Measurements from ENCODE around the gene HELB.

HELB gene

GRCh38 chr12:66301944-66302826 is at the start of gene HELB:
TSS of gene HELB (plus strand) at chr12:66302493. CDS start at chr12:66302604, 111 bp downstream.
- DNase-seq (ENCODE audit: low read depth): peak; percentile 95

GRCh38 chr12:66252771-66253170 is 49.5 kb upstream of the HELB start:
- no peak for DNase-seq (ENCODE audit: low read depth)

DNA sequence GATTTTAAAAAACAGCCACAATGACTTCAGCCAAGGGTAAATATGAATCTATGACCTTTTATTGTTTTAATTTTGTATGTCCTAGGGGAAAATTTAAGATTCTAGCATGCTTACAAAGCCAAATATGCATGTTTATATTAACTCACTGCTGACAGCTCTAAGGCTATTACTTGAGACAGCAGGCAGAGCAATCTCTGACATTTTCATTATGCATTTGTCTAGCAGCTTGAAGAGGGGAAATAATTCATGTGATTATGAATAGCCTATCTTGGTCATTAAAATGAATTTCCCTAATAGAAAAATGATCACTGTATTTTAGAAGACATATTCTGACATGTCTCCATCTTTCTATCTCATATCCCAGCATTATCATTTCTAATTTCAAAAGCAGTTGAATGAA is 46.6 kb upstream of the HELB start:
- DNase-seq (ENCODE audit: low read depth): no peak

GRCh38 chr12:66258011-66258410 is 44.3 kb upstream of the HELB start:
- DNase-seq (ENCODE audit: low read depth): no peak

DNA sequence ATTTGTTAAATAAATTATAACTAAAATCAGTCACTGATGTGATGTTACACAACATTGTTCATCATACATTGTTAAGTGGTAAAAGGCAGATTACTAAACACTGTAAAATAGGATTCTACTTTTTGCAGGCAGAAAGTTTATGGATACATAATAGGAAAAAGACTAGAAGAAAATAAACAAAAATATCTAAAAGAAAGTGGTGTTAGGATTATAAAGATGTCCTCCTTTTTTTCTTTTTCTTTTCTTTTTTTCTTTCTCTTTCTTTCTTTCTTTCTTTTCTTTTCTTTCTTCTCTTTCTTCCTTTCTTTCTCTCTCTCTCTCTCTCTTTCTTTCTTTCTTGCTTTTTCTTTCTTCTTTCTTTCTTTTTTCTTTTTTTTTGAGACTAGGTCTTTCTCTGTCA is 39.6 kb upstream of the HELB start:
- no peak for DNase-seq (ENCODE audit: low read depth)

GRCh38 chr12:66268562-66268961 is 33.7 kb upstream of the HELB start:
- no peak for DNase-seq (ENCODE audit: low read depth)

GRCh38 chr12:66269142-66269541 is 33.2 kb upstream of the HELB start:
- DNase-seq (ENCODE audit: low read depth): no peak

- no peak for DNase-seq (ENCODE audit: low read depth)
These were observed 32.4 kb upstream of the HELB start for GRCh38 chr12:66269757-66270383.

GRCh38 chr12:66270613-66271012 is 31.7 kb upstream of the HELB start:
- no peak for DNase-seq (ENCODE audit: low read depth)

GRCh38 chr12:66272650-66273049 is 29.6 kb upstream of the HELB start:
- DNase-seq (ENCODE audit: low read depth): no peak

DNA sequence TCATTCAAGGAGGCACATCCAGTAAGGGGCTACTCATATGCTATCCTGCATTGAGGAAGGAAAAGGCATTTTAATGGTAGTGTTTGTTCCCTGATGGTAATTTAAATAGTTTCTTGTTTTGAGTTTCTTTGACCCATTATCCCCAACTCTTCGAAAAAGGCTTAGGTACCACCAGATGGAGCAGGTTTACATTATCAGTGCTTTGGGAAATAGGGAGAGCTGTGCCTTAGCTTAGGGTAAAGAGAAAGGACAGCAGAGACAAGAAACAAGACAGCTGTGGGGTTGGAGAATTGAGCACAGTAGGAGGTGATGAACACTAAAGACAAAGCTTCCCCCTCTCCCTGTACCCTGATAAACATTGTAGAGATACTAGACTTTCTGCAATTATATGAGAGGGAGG is 29.1 kb upstream of the HELB start:
- DNase-seq (ENCODE audit: low read depth): no peak

DNA sequence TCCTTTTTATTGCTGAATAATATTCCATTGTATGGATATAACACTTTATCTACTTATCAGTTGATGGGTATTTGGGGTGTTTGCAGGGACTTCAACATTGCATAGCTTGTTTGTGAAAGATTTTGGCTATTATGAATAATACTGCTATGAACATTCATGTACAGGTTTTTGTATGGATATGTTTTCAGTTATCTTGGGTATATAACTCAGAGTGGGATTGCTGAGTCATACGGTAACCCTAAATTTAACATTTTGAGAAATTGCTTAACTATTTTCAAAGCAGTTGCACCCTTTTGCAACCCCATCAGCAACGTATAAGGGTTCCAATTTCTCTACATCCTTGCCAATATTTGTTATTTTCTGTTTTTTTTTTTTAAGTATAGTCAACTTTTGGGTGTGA is 27.3 kb upstream of the HELB start:
- DNase-seq (ENCODE audit: low read depth): no peak

GRCh38 chr12:66279123-66279712 is 23.1 kb upstream of the HELB start:
- DNase-seq (ENCODE audit: low read depth): no peak

DNA sequence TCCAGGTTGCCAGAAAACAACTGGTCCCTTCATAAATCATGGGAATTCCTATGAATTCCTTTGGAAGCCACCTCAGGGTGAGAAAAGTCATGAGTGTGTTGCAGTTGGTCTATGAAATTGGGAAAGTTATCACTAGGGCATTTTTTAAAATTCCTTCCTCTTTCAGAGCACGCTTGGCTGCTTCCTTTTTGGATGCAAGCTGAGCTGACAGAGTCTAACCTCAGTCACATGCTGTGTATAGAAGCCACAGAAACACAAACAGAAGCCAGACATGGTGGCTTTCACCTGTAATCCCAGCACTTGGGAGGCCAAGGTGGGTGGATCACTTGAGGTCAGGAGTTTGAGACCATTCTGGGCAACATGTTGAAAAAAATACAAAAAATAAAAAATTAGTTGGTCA is 21.7 kb upstream of the HELB start:
- DNase-seq (ENCODE audit: low read depth): no peak

- DNase-seq (ENCODE audit: low read depth): no peak
These were observed 20.0 kb upstream of the HELB start for GRCh38 chr12:66282244-66282643.

DNA sequence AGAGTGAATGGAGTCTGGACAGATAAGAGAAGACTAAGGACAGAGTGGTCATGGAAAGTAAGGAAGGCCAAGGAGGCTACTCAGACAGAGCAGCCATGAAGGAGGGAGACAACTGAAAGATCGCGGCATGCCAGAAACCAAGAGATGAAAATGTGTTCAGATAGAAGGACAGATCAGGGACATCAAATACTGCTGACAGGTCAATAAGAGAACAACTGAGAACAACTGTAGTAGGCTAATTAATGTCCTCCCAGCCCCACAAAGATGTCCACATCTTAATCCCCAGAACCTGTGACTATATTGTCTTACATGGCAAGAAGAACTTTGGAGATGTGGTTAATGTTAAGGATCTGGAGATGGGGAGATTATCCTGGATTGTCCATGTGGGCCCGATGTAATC is 15.0 kb upstream of the HELB start:
- DNase-seq (ENCODE audit: low read depth): no peak

- no peak for DNase-seq (ENCODE audit: low read depth)
These were observed 14.2 kb upstream of the HELB start for GRCh38 chr12:66288121-66288520.

DNA sequence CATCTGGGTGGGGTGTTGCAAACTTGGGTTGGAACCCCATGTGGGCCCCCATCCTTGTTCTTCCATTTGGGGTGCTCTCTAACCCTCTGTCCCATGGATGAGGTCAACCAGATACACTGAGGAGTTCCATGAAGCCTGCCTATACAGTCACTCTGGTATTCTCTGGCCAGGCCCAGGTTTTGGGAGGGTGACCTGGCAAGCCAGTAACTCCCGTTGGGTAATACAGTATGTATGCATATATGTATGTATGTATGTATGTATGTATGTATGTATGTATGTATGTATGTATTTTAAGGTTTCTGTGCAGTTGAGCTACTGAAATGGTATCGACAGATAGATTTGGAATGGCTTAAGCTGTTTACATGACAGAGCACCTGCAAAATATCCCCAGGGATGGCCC is 12.8 kb upstream of the HELB start:
- DNase-seq (ENCODE audit: low read depth): no peak

DNA sequence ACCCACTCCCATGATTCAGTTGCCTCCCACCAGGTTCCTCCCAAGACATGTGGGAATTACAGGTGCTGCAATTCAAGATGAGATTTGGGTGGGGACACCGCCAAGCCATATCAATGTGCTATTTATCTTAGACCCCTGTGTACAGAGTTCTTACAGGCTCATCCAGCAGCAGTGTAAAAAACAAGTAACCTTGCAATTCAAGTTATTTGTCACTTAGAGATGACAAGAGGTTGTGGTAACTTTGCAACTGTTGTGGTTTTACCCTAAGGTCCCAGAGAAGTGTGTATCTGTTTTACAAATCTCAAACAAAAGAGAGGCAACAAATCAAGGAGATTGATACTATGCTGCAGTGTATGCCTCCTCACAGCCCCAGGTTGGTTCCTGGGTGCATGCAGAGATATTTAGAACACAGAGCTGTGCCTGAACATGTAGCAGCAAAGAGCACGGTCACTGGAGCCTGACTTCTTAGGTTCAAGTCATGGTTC is 11.5 kb upstream of the HELB start:
- no peak for DNase-seq (ENCODE audit: low read depth)

GRCh38 chr12:66296176-66296683 is 6.1 kb upstream of the HELB start:
- no peak for DNase-seq (ENCODE audit: low read depth)

DNA sequence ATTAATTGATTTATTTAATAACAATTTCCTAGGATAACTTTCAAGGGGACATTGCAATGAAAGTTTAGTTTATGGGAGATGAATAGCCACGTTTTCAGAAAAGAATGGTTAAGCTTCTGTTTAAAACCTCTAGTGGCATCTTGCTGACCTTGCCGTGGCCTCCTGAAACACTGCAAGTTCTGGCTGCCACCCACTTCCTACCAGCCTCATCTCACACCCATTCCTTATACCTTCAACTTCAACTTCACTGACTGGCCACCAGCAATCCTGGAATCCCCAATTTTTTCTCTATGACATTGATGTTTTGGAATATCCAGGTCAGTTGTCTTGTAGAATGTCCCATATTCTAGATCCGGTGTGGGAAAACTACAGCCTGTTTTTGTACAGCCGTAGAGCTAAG is 5.2 kb upstream of the HELB start:
- DNase-seq (ENCODE audit: low read depth): no peak

GRCh38 chr12:66297923-66298322 is 4.4 kb upstream of the HELB start:
- no peak for DNase-seq (ENCODE audit: low read depth)

GRCh38 chr12:66302827-66303169 is 505 bp downstream of the HELB start:
- DNase-seq (ENCODE audit: low read depth): no peak

All from stimulated activated CD8-positive, alpha-beta memory T cell treated with anti-CD3 and anti-CD28 coated beads, Interleukin-15, amount 100 ng/mL, for 24 hours (primary cell).